ENCODE measurements around the gene CERS6. TPM values are rescaled to one million over a fixed set of nuclear protein-coding genes. Genes with fewer than 3 reads are reported as not detected.

The CERS6 gene
- total RNA-seq, 4 donors from 2014 or later: 17.6 to 31.1 (median 24.1) TPM

GRCh38 chr2:168780669-168781071 lies 324.6 kb downstream of the CERS6 start:
- Histone ChIP-seq H3K27ac (no peak overlapping the region), H3K9me3 (no peaks in the 10 kb centered on the region), H3K4me3 (no peak overlapping the region), H3K27me3 (no peaks in the 10 kb centered on the region), H3K4me1 (peaks cover 0 to 6% (median 0%) of the 10 kb centered on the region in 3 donors), H3K36me3 (no peaks in the 10 kb centered on the region)
- intact Hi-C loops (cut with DNase I): no loop called here
- TF ChIP-seq, protein P1, sequence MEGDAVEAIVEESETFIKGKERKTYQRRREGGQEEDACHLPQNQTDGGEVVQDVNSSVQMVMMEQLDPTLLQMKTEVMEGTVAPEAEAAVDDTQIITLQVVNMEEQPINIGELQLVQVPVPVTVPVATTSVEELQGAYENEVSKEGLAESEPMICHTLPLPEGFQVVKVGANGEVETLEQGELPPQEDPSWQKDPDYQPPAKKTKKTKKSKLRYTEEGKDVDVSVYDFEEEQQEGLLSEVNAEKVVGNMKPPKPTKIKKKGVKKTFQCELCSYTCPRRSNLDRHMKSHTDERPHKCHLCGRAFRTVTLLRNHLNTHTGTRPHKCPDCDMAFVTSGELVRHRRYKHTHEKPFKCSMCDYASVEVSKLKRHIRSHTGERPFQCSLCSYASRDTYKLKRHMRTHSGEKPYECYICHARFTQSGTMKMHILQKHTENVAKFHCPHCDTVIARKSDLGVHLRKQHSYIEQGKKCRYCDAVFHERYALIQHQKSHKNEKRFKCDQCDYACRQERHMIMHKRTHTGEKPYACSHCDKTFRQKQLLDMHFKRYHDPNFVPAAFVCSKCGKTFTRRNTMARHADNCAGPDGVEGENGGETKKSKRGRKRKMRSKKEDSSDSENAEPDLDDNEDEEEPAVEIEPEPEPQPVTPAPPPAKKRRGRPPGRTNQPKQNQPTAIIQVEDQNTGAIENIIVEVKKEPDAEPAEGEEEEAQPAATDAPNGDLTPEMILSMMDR (IDR thresholded peaks at IDR 0.05): no peak
- TF ChIP-seq POLR2A (IDR thresholded peaks at IDR 0.05): no peak
- no peak for DNase-seq
- 8 to 73% methylated on average over 1 of the region's 1 CpG for WGBS, 2 donors

DNA sequence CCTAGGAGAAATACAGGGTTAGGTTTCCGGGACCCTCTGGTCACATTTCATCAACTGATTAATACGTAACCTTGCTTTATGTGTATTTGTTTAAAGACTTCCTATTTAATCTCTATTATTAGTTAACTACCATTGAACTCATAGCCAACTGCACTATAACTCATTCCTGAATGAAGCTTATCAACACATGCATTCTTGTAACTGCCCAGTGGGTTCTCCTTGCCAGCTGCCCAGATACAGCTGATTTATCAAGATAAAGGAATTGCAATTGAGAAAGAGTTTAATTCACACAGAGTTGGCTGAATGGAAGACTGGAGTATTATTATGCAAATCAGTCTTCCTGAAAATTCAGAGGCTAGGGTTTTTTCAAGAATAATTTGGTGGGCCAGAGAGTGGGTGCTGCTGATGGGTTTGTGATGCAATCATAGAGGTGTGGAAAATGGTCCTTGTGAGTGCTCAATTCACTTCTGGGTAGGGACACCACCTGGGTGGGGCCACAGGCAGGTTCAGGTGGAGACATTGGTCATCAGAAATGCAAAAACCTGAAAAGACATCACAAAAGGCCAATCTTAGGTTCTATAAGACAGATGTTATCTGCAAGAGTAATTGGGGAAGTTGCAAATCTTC lies 325.2 kb downstream of the CERS6 start:
- Histone ChIP-seq H3K4me3 (no peak overlapping the region), H3K4me1 (peaks cover 0 to 6% (median 0%) of the 10 kb centered on the region in 3 donors), H3K9me3 (no peaks in the 10 kb centered on the region), H3K27me3 (no peaks in the 10 kb centered on the region), H3K27ac (no peak overlapping the region), H3K36me3 (no peaks in the 10 kb centered on the region)
- intact Hi-C loops (cut with DNase I): no loop called here
- TF ChIP-seq POLR2A (IDR thresholded peaks at IDR 0.05): no peak
- TF ChIP-seq, protein P1 (IDR thresholded peaks at IDR 0.05): no peak
- no peak for DNase-seq
- WGBS, 2 donors: 82 to 92% methylated on average over 2 of the region's 2 CpGs

DNA sequence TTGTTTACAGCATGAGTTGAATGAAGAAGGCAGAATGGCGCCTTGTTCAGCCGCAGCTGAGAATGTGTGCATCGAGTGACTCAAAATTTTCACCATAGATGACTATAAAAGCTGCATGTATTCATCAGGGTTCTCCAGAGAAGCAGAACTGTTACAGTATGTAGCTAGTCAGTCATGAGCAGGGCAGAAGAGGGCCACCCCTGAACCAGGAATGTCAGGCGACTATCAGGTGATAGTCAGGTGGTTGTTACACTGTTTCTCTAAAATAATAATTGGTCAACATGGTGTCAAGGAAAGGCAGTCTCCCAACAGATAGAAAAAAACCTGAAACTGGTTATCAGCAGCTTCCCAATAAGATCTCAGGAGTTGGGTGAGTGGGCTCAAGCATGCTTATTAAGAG lies 326.2 kb downstream of the CERS6 start:
- no peak overlapping the region for H3K4me3 ChIP-seq
- WGBS, 2 donors: 92 to 96% methylated on average over 4 of the region's 4 CpGs
- H3K36me3 ChIP-seq: no peaks in the 10 kb centered on the region
- peaks cover 0 to 6% (median 0%) of the 10 kb centered on the region in 3 donors for H3K4me1 ChIP-seq
- intact Hi-C loops (cut with DNase I): no loop called here
- no peaks in the 10 kb centered on the region for H3K9me3 ChIP-seq
- no peak overlapping the region for H3K27ac ChIP-seq
- no peak for DNase-seq
- no peak for TF ChIP-seq POLR2A (IDR thresholded peaks at IDR 0.05)
- TF ChIP-seq, protein P1 (IDR thresholded peaks at IDR 0.05): no peak
- H3K27me3 ChIP-seq: no peaks in the 10 kb centered on the region

DNA sequence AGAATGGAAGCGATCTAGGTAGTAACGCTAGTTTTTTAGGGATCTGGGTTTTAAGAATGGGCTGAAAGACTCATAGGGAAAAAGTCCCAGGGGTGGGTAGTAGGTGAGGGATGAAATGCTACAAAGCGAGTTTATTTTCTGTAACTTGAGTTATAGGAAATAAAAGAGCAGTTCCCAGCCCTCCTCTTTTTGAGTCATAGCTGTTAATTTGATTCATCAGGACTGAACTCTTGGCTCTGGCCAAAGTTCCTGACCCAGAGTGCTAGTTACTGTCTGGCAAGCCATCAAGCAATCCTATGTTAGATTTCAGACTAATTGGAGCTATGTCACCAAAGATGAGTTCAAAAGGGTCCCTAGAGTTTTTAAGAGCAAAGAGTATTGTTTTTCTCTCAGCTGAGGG lies 328.9 kb downstream of the CERS6 start:
- 76 to 87% methylated on average over 3 of the region's 3 CpGs for WGBS, 2 donors
- Histone ChIP-seq H3K36me3 (no peaks in the 10 kb centered on the region), H3K27ac (no peak overlapping the region), H3K9me3 (no peaks in the 10 kb centered on the region), H3K27me3 (no peaks in the 10 kb centered on the region), H3K4me3 (no peak overlapping the region), H3K4me1 (peaks cover 0 to 6% (median 0%) of the 10 kb centered on the region in 3 donors)
- intact Hi-C loops (cut with DNase I): no loop called here
- no peak for DNase-seq
- TF ChIP-seq, protein P1 (IDR thresholded peaks at IDR 0.05): no peak
- no peak for TF ChIP-seq POLR2A (IDR thresholded peaks at IDR 0.05)

DNA sequence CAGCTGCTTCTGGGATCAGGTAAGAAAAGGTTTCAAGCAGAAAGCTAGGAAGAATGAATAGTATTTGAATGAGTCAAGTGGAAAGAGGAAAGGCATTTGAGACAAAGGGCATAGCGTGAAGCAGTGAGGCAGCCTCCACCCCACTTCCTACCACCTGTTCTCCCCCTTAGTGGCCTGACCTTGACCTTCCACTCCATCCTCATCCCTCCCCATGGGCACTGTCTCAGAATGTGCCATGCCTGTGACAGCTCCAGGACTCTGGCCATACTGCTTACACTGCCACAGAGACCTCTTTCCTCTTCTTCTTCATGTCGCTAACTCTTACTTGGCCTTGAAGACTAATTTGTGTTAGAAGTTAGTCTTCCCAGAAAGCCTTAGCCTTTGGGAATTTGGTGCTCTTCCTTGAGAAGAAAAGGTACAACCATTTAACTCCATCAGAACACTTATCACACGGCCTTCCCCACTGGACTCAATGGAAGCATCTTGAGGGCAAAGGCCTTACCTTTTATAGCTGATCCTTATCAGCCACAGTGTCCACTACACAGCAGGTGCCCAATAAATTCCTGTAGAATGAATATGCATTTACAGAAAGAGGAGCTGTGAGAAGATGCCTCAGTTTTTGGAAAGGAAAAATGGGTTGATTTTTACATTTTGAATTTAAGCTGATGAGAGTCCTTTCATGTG lies 331.2 kb downstream of the CERS6 start:
- Histone ChIP-seq H3K36me3 (no peaks in the 10 kb centered on the region), H3K4me3 (no peak overlapping the region), H3K27ac (no peak overlapping the region), H3K9me3 (no peaks in the 10 kb centered on the region), H3K27me3 (no peaks in the 10 kb centered on the region), H3K4me1 (no peaks in the 10 kb centered on the region)
- WGBS, 2 donors: 68 to 85% methylated on average over 3 of the region's 3 CpGs
- TF ChIP-seq, protein P1 (IDR thresholded peaks at IDR 0.05): no peak
- TF ChIP-seq POLR2A (IDR thresholded peaks at IDR 0.05): no peak
- intact Hi-C loops (cut with DNase I): no loop called here
- DNase-seq: no peak

Data from esophagus squamous epithelium (tissue), 5 donors.